ENCODE measurements around the gene MEF2C. TPM values are rescaled to one million over a fixed set of nuclear protein-coding genes. Genes with fewer than 3 reads are reported as not detected.
A peak's percentile ranks its signal among the peaks of the same experiment; 100 is the strongest.

MEF2C gene
- total and polyA plus RNA-seq, 8 donors: 3.0 to 48.1 (median 14.6) TPM

DNA sequence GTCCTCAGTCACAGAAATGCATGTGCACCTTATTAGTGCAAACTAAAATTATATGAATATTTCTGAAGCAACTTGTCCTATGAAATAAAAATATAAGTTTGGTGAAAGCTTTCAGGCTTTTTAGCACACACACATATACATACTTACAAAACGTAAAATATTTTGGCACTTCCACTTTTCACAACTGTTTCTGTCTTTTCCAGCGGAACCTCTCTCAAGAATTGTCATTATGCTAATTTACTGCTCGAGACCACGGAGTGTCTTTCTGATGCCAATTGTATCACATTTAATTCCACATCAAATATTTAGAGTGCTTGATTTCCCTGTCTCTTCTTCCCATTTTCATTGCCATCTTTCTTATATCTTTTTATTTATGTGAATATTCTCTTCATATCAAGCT is 100.4 kb downstream of the MEF2C start:
- H3K4me1 ChIP-seq: peaks cover 0 to 24% (median 17%) of the 10 kb centered on the region in 4 donors
- H3K36me3 ChIP-seq: no peaks in the 10 kb centered on the region
- DNase-seq: no peak
- WGBS, 5 donors: 64 to 94% (median 87%) methylated on average over 4 of the region's 4 CpGs
- no peak overlapping the region for H3K4me3 ChIP-seq
- no peak for TF ChIP-seq POLR2AphosphoS5 (IDR thresholded peaks at IDR 0.05)
- no peak for TF ChIP-seq EP300 (IDR thresholded peaks at IDR 0.05)
- TF ChIP-seq, protein P1, sequence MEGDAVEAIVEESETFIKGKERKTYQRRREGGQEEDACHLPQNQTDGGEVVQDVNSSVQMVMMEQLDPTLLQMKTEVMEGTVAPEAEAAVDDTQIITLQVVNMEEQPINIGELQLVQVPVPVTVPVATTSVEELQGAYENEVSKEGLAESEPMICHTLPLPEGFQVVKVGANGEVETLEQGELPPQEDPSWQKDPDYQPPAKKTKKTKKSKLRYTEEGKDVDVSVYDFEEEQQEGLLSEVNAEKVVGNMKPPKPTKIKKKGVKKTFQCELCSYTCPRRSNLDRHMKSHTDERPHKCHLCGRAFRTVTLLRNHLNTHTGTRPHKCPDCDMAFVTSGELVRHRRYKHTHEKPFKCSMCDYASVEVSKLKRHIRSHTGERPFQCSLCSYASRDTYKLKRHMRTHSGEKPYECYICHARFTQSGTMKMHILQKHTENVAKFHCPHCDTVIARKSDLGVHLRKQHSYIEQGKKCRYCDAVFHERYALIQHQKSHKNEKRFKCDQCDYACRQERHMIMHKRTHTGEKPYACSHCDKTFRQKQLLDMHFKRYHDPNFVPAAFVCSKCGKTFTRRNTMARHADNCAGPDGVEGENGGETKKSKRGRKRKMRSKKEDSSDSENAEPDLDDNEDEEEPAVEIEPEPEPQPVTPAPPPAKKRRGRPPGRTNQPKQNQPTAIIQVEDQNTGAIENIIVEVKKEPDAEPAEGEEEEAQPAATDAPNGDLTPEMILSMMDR (IDR thresholded peaks at IDR 0.05): no peak
- no peak for TF ChIP-seq POLR2A (IDR thresholded peaks at IDR 0.05)
- intact Hi-C loops (cut with DNase I; ENCODE audit: low total_unique reads): no loop called here
- H3K27me3 ChIP-seq: no peaks in the 10 kb centered on the region
- H3K9me3 ChIP-seq: no peaks in the 10 kb centered on the region
- H3K27ac ChIP-seq: no peak overlapping the region

DNA sequence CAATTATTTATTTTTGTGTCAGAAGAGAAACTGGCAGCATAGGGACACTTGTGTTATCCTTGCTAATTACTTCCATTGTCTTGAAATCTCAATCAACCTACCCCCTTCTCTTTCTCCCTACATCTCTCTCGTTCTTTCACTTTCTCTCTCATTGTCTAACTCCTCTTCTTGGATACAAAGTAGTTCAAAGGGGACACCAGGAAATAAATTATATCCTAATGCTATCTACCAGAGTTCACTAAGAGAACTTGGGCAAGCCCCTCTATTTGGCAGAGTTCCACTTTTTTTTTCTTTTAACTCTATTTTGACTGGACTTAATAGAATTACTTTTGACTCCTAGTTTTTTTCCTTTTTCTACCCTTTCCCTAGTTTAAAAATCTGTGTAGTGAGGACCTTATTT is 102.2 kb downstream of the MEF2C start:
- H3K4me1 ChIP-seq: peaks cover 0 to 14% (median 8%) of the 10 kb centered on the region in 4 donors
- no peak for DNase-seq
- WGBS, 5 donors: 31 to 64% (median 44%) methylated on average over 1 of the region's 1 CpG
- intact Hi-C loops (cut with DNase I; ENCODE audit: low total_unique reads): no loop called here
- no peak overlapping the region for H3K27ac ChIP-seq
- no peaks in the 10 kb centered on the region for H3K27me3 ChIP-seq
- H3K36me3 ChIP-seq: no peaks in the 10 kb centered on the region
- H3K4me3 ChIP-seq: no peak overlapping the region
- no peaks in the 10 kb centered on the region for H3K9me3 ChIP-seq
- TF ChIP-seq POLR2A (IDR thresholded peaks at IDR 0.05) (no peak), EP300 (IDR thresholded peaks at IDR 0.05) (no peak), POLR2AphosphoS5 (IDR thresholded peaks at IDR 0.05) (no peak)
- TF ChIP-seq, protein P1 (IDR thresholded peaks at IDR 0.05): no peak

DNA sequence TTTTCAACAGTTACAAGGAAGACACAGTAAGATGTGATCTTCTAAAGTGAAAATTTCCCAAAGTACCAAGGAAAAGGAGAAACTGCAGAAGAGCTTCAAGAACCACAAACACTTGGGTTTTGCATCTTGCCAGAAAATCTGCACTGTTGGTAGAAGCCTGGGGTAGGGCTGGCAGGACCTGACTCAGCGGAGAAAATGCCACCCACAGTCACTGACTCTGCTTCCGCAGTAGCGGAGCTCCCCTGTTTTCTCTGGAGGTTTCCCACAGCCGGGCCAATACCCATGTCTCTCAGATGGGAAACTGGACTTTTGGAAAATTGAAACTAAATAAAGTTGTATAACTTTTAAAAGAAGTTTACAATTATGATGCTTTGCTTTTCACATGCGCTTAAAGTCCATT is 104.2 kb downstream of the MEF2C start:
- TF ChIP-seq EP300 (IDR thresholded peaks at IDR 0.05): no peak
- TF ChIP-seq, protein P1 (IDR thresholded peaks at IDR 0.05): no peak
- no peak for TF ChIP-seq POLR2A (IDR thresholded peaks at IDR 0.05)
- no peak for TF ChIP-seq POLR2AphosphoS5 (IDR thresholded peaks at IDR 0.05)
- H3K9me3 ChIP-seq: no peaks in the 10 kb centered on the region
- no peak for DNase-seq
- no peaks in the 10 kb centered on the region for H3K27me3 ChIP-seq
- intact Hi-C loops (cut with DNase I; ENCODE audit: low total_unique reads): no loop called here
- no peak overlapping the region for H3K4me3 ChIP-seq
- WGBS, 5 donors: 79 to 87% (median 82%) methylated on average over 5 of the region's 5 CpGs
- H3K36me3 ChIP-seq: no peaks in the 10 kb centered on the region
- no peaks in the 10 kb centered on the region for H3K4me1 ChIP-seq
- H3K27ac ChIP-seq: peak overlapping the region in 1 of 5 donors; percentile 3

DNA sequence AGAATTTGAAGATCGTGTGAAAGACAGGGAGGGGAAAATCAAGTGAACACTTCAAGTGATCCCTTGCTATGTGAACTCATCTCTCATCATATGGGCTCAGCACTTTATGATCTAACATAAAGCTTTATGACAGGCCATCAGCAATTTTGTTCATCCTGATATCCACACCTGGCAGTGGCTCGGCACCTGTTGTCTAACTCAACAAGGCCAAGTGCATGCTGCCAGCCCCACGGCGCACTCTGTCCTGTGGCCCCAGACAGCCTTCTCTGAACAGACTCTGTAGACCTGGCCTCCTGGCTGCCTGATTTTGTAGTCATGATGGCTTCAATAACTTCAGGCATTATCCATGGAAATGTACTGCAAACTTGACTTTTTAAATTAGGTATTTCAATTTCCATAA is 106.3 kb downstream of the MEF2C start:
- intact Hi-C loops (cut with DNase I; ENCODE audit: low total_unique reads): no loop called here
- Histone ChIP-seq H3K27me3 (no peaks in the 10 kb centered on the region), H3K4me1 (no peaks in the 10 kb centered on the region), H3K27ac (no peak overlapping the region), H3K4me3 (no peak overlapping the region), H3K9me3 (no peaks in the 10 kb centered on the region), H3K36me3 (no peaks in the 10 kb centered on the region)
- TF ChIP-seq, protein P1 (IDR thresholded peaks at IDR 0.05): no peak
- TF ChIP-seq EP300 (IDR thresholded peaks at IDR 0.05) (no peak), POLR2A (IDR thresholded peaks at IDR 0.05) (no peak), POLR2AphosphoS5 (IDR thresholded peaks at IDR 0.05) (no peak)
- WGBS, 5 donors: 81 to 95% (median 93%) methylated on average over 4 of the region's 4 CpGs
- no peak for DNase-seq

Measured in stomach (tissue), 9 donors.